Lower leg skin (tissue), 3 donors: ENCODE results near the gene ESPN.

Experiments
- CTCF ChIP-seq, 3 donors: fragments of 450-650 bp; IDR thresholded peaks; one replicate each; pipeline ENCODE4 v1.5.1; 2016; ENCODE audit warnings: antibody characterized with exemption in 3 of 3, mild to moderate bottlenecking in 3 of 3, moderate library complexity in 2 of 3
- POLR2A ChIP-seq, 2 donors: fragments of 450-650 bp; IDR thresholded peaks; one replicate each; pipeline ENCODE4 v1.6.1; 2016 to 2017; ENCODE audit warnings: antibody characterized with exemption in 2 of 2, mild to moderate bottlenecking in 1 of 2, moderate library complexity in 1 of 2

DNA sequence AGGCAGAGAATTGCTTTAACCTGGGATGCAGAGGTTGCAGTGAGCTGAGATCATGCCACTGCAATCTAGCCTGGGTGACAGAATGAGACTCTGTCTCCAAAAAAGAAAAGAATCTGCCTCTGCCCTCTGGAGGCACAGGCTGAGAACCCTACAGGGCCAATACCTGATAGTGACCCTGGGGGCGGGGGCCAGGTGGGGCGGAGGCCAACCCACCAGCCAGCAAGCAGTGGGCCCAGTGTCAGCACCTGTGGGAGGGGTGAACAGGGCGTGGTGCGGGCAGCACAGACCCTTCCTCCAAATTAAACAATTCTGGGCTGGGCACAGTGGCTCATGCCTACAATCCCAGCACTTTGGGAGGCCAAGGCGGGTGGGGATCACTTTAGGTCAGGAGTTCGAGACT lies 85.9 kb downstream of the ESPN start:
- TF ChIP-seq POLR2A (IDR thresholded peaks at IDR 0.05) (no peak), CTCF (IDR thresholded peaks at IDR 0.05) (no peak)
